ENCODE results near the gene HDHD3. TPM values are rescaled to one million over a fixed set of nuclear protein-coding genes. Genes with fewer than 3 reads are reported as not detected.

Gene HDHD3
- total RNA-seq, 1 donor from 2014 or later, result 7.2 TPM

DNA sequence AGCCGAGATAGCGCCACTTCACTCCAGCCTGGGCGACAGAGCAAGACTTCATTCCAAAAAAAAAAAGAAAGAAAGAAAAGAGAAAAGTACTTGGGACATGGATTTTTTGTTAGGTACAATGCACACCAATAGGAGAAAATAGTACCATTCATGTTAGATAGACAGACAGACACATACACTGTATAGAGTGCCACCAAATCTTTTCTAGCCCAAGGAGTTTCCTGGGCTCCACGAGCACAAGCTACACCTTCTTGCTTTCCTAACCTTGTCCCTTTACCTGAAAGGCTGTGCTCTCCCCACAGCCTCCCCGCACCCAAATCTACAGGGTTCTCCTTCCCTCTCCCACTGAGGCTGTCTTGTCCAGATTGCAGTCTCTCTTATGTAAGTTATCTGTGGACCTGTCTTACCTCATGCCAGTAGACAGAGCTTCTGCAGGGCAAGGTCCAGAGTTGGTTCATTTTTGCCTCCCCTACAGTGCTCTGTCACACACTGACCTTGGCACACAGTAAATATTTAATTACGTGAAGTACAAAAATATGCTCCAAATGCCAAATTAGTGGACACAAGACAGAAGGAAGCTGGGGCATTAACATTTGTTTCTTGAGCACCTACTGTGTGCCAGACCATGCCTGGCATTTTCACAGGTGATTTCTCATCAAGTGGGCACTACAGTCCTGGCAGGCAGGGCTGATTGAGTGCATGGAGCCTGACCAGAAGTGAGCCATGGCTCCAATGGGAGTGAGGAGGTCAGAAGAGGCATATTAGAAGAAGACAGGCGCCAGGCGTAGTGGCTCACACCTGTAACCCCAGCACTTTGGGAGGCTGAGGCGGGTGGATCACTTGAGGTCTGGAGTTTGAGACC lies 18.4 kb upstream of the HDHD3 start:
- TF ChIP-seq, protein P1, sequence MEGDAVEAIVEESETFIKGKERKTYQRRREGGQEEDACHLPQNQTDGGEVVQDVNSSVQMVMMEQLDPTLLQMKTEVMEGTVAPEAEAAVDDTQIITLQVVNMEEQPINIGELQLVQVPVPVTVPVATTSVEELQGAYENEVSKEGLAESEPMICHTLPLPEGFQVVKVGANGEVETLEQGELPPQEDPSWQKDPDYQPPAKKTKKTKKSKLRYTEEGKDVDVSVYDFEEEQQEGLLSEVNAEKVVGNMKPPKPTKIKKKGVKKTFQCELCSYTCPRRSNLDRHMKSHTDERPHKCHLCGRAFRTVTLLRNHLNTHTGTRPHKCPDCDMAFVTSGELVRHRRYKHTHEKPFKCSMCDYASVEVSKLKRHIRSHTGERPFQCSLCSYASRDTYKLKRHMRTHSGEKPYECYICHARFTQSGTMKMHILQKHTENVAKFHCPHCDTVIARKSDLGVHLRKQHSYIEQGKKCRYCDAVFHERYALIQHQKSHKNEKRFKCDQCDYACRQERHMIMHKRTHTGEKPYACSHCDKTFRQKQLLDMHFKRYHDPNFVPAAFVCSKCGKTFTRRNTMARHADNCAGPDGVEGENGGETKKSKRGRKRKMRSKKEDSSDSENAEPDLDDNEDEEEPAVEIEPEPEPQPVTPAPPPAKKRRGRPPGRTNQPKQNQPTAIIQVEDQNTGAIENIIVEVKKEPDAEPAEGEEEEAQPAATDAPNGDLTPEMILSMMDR (IDR thresholded peaks at IDR 0.05; ENCODE audit: partially characterized antibody, unreplicated experiment), result no peak
- Mint-ChIP-seq H3K9me3 (ENCODE audit: unreplicated experiment) (no peaks in the 10 kb centered on the region), H3K4me3 (ENCODE audit: unreplicated experiment) (no peak overlapping the region), H3K36me3 (ENCODE audit: unreplicated experiment) (no peaks in the 10 kb centered on the region), H3K4me1 (ENCODE audit: low read depth, unreplicated experiment) (no peaks in the 10 kb centered on the region), H3K27ac (ENCODE audit: unreplicated experiment) (no peak overlapping the region), H3K27me3 (ENCODE audit: unreplicated experiment) (no peaks in the 10 kb centered on the region)
- no peak for DNase-seq

DNA sequence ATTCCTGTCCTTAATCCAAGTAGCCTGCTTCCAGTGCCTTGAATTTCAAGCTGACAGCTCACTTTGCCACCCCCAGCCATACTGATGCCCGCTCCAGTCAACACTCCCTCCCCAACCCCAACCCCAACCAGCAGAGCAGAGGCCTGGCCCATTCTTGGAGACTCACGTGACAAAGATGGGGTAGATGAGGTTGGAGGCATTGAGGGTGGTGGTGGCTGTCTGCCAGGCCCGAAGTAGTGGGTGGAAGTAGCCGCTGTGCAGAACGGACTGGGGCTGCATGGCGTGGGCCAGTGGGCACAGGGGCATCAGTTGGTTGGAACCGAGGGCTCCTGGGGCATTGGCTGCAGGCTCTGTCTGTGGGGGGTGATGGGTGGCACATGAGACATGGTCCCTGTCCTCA lies 16.5 kb upstream of the HDHD3 start:
- Mint-ChIP-seq H3K9me3 (ENCODE audit: unreplicated experiment) (no peaks in the 10 kb centered on the region), H3K4me1 (ENCODE audit: low read depth, unreplicated experiment) (no peaks in the 10 kb centered on the region), H3K27ac (ENCODE audit: unreplicated experiment) (no peak overlapping the region), H3K4me3 (ENCODE audit: unreplicated experiment) (no peak overlapping the region), H3K27me3 (ENCODE audit: unreplicated experiment) (peaks cover 3% of the 10 kb centered on the region), H3K36me3 (ENCODE audit: unreplicated experiment) (peaks cover 5% of the 10 kb centered on the region)
- DNase-seq, result no peak
- TF ChIP-seq, protein P1 (IDR thresholded peaks at IDR 0.05; ENCODE audit: partially characterized antibody, unreplicated experiment), result no peak

DNA sequence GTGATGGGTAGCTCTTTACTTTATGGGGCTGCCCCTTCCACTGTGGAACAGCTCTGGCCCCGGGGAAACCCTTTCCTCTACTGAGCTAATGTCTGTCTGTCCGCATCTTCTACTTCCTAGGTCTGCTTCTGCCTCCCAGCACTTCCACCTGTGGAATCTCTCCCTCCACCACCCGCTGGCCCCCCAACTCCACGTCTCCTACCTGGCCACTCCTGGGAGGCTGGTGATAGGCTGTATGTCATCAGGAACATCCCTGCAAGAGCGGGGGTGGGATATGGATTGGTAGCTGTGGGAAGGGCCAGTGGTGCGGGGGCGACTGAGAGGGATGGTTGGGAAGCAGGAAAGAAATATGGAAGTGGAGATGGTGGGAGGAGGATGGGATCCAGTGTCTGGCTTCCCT lies 15.1 kb upstream of the HDHD3 start:
- H3K36me3 Mint-ChIP-seq (ENCODE audit: unreplicated experiment), result peaks cover 13% of the 10 kb centered on the region
- DNase-seq, result no peak
- no peaks in the 10 kb centered on the region for H3K9me3 Mint-ChIP-seq (ENCODE audit: unreplicated experiment)
- peaks cover 3% of the 10 kb centered on the region for H3K27me3 Mint-ChIP-seq (ENCODE audit: unreplicated experiment)
- TF ChIP-seq, protein P1 (IDR thresholded peaks at IDR 0.05; ENCODE audit: partially characterized antibody, unreplicated experiment), result no peak
- no peak overlapping the region for H3K27ac Mint-ChIP-seq (ENCODE audit: unreplicated experiment)
- H3K4me1 Mint-ChIP-seq (ENCODE audit: low read depth, unreplicated experiment), result no peaks in the 10 kb centered on the region
- H3K4me3 Mint-ChIP-seq (ENCODE audit: unreplicated experiment), result no peak overlapping the region

DNA sequence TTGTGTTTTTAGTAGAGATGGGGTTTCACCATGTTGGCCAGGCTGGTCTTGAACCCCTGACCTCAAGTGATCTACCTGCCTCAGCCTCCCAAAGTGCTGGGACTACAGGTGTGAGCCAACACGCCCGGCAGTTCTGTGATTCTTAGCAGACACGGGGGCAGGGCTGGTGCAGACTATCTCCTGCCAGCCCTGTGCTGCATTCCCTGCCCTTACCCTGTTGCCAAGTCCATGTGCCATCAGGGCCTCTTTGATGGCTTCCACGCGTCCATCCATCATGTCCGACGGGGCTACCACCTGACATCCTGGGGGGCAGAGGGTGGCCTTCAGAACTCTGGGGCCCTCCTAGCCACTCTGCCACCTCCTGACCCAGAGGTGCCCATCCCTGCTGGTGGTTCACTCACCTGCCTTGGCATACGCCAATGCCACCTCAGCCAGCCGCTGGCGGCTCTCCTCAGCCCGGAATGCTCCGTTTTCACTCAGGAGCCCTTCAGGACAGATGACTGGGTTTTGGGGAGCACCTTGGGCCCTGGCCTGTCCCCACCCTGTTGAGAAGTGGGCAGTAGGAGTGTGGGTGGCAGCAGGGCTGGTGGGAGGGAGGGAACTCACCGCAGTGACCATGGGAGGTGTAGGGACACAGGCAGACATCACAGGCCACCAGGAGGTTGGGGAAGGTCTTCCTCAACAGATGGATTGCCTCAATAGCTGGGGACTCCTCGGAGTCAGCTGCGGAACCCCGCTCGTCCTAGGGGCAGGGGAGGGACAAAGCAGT lies 13.6 kb upstream of the HDHD3 start:
- no peak for DNase-seq
- TF ChIP-seq, protein P1 (IDR thresholded peaks at IDR 0.05; ENCODE audit: partially characterized antibody, unreplicated experiment), result no peak
- Mint-ChIP-seq H3K9me3 (ENCODE audit: unreplicated experiment) (no peaks in the 10 kb centered on the region), H3K27ac (ENCODE audit: unreplicated experiment) (no peak overlapping the region), H3K4me1 (ENCODE audit: low read depth, unreplicated experiment) (no peaks in the 10 kb centered on the region), H3K27me3 (ENCODE audit: unreplicated experiment) (peaks cover 3% of the 10 kb centered on the region), H3K4me3 (ENCODE audit: unreplicated experiment) (no peak overlapping the region), H3K36me3 (ENCODE audit: unreplicated experiment) (peaks cover 13% of the 10 kb centered on the region)

DNA sequence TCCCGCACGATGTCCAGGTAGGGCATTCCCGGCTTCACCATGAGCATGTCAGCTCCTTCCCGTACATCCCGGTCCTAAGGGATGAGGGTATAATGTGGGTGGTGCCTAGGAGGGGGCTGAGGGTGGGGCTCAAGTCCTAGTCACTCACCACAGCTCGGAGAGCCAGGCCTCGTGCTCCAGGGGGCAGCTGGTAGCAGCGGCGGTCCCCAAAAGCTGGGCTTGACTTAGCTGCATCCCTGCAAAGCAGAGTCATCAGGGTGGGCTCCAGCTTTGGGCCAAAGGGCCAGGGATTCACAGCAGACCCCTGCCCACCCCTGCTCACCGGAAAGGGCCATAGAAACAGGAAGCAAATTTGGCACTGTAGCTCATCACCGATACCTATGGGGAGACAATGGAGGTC lies 12.7 kb upstream of the HDHD3 start:
- H3K27me3 Mint-ChIP-seq (ENCODE audit: unreplicated experiment), result peaks cover 3% of the 10 kb centered on the region
- H3K36me3 Mint-ChIP-seq (ENCODE audit: unreplicated experiment), result peaks cover 13% of the 10 kb centered on the region
- H3K27ac Mint-ChIP-seq (ENCODE audit: unreplicated experiment), result no peak overlapping the region
- H3K9me3 Mint-ChIP-seq (ENCODE audit: unreplicated experiment), result no peaks in the 10 kb centered on the region
- no peak for DNase-seq
- no peak overlapping the region for H3K4me3 Mint-ChIP-seq (ENCODE audit: unreplicated experiment)
- H3K4me1 Mint-ChIP-seq (ENCODE audit: low read depth, unreplicated experiment), result no peaks in the 10 kb centered on the region
- TF ChIP-seq, protein P1 (IDR thresholded peaks at IDR 0.05; ENCODE audit: partially characterized antibody, unreplicated experiment), result no peak
